CD1c-positive myeloid dendritic cell (primary cell): Measurements from ENCODE around the gene TJP2.

Experiments used
- DNase-seq: peaks from one replicate; pipeline ENCODE4 v3.0.0-alpha.2; 2016; ENCODE audit errors: extremely low spot score

Gene TJP2

GRCh38 chr9:69232135-69232534, 58.1 kb downstream of the TJP2 start:
- no peak for DNase-seq

DNA sequence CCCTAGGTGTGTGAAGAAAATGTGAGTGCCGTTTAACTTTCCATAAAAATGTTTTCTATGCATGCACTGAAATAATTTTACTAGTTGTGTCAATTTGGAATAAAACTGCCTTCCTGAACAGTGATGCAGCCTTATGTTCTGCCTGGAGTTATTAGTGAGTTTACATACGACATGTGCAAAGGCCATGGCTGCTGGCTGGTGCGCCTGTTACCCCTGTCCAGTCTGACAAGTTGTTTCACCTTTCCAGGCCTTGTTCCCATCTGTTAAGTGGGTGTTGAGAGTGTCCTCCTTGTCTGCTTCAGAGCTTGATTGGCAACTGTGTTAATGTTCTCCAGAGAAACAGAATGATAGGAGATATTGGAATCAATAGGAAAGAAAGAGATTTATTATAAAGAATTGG, 60.6 kb downstream of the TJP2 start:
- no peak for DNase-seq

DNA sequence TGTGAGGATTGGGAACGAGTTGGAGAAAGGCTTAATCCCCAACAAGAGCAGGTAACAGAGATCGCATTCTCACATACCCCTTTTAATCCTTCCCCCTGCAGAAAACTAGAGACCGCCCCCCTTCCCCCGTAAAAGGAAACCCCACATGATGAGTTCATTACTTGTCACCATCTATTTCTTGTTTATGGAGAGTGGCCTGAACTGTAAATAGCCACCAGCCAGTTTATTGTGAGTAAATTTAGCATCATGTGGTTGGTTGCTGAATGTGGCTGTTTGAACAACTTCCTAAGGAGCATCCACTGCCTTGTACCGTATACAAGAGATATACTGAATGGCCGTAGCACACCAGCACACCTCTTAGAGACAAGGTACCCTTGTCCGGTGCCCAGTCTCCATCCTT, 62.1 kb downstream of the TJP2 start:
- DNase-seq: no peak

DNA sequence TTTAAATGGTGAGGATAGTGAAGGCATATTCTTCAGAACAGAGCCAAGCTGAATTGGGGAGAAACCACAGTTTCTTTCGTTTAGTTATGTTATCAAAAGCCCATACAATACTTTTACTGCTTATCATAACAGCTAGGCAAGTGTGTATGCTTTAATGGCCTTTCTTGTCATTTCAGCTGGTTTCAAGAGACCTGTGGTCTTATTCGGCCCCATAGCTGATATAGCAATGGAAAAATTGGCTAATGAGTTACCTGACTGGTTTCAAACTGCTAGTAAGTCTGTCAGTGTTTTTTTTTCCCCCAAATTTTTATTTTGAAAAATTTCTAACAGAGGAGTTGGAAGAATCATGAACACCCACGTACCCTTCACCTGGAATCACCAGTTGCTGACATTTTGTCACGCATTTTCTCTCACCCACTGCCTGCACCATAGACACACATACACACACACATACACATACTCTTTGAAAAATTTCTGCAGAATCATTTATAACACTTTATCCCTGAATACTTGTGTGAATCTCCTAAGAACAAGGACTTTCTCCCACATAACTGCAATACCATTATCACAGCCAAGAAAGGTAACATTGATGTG, 63.7 kb downstream of the TJP2 start:
- no peak for DNase-seq

- DNase-seq: no peak
Observed at GRCh38 chr9:69243116-69243515, 69.0 kb downstream of the TJP2 start.

DNA sequence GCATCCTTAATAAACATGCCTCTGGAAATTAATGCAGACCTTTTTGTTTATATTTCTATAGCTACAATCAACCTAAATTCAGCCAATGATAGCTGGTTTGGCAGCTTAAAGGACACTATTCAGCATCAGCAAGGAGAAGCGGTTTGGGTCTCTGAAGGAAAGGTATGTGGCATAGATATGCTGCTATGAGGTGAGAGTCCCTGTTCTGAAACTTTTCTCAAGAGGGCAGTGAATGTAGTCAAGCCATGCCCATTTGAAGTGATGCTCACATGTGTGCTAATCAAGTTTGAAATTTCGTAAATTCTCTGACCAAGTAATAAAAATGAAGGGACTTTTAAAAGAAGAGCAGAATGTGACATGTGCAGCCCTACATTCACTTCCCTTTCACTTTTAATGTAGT, 72.6 kb downstream of the TJP2 start:
- no peak for DNase-seq

DNA sequence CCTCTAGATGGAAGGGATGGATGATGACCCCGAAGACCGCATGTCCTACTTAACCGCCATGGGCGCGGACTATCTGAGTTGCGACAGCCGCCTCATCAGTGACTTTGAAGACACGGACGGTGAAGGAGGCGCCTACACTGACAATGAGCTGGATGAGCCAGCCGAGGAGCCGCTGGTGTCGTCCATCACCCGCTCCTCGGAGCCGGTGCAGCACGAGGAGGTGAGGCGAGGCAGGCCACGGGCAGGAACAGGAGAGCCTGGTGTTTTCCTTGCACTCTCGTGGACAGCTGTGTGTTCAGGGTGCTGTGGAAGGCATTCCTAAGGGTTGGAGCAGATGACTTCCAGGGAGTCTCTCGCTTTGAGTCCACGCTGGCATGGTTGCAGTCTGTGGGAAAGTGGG, 73.9 kb downstream of the TJP2 start:
- no peak for DNase-seq

GRCh38 chr9:69249337-69249736, 75.3 kb downstream of the TJP2 start:
- DNase-seq: no peak

DNA sequence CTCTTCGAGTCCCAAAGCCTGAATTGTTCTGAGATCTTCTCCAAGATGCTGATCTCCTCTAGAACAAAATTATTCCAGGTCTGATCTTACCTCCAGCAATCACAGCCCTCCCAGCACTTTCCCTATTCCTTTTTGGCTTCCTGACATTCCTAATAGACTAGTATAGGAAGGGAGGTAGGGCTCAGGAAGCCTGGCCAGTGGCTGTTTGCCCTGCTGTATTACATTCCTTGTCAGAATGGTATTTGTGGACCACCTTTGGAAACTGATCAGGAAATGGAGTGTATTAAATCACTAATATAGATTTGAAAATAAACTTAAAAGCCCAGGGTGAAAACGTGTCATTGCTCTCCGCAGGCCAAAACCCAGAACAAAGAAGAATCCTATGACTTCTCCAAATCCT, 76.6 kb downstream of the TJP2 start:
- no peak for DNase-seq

GRCh38 chr9:69252436-69252835, 78.4 kb downstream of the TJP2 start:
- no peak for DNase-seq

- DNase-seq: no peak
Observed at GRCh38 chr9:69253057-69253456, 79.0 kb downstream of the TJP2 start.

DNA sequence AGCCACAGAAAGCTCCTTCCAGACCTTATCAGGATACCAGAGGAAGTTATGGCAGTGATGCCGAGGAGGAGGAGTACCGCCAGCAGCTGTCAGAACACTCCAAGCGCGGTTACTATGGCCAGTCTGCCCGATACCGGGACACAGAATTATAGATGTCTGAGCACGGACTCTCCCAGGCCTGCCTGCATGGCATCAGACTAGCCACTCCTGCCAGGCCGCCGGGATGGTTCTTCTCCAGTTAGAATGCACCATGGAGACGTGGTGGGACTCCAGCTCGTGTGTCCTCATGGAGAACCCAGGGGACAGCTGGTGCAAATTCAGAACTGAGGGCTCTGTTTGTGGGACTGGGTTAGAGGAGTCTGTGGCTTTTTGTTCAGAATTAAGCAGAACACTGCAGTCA, 80.1 kb downstream of the TJP2 start:
- no peak for DNase-seq

DNA sequence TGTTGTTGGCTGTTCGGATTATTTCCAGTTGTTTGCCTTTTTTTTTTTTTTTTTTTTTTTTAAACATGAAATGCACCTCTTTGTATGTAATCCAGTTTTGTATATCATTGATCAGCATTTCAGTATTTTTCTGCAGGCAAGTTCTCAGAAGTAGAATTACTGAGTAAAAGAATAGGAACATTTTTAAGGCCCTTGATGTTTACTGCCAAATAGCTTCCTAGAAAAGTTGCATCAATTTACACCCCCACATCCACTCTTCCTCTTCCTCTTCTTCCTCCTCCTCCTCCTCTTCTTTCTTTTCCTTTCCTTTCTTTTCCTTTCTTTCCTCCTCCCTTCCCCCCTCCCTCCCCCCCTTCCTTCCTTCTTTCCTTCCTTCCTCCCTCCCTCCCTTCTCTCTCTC, 81.5 kb downstream of the TJP2 start:
- no peak for DNase-seq

GRCh38 chr9:69258551-69258950, 84.5 kb downstream of the TJP2 start:
- no peak for DNase-seq

- no peak for DNase-seq
Observed at GRCh38 chr9:69260161-69260560, 86.1 kb downstream of the TJP2 start.

GRCh38 chr9:69261636-69262035, 87.6 kb downstream of the TJP2 start:
- no peak for DNase-seq

DNA sequence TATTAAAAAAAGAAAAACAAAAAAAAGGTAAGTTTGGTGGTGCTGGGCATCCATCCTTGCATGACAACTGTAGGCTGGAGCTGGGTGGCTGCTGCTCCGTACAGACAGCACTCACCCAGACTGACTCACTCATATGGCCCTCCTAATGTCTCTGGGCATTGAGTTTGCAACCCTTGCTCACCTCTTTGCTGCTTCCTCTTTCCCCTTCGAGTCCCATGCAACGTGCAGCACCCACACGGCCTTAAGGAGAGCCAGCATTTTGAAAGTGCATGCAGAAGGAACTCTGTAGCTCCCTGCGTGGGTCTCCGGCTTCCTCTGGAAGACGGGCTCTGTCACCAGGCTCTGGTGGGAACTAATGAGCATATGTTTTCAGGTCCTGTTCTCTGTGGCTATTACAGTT, 90.4 kb downstream of the TJP2 start:
- DNase-seq: peak; percentile 94

- DNase-seq: no peak
Observed at GRCh38 chr9:69265891-69266290, 91.8 kb downstream of the TJP2 start.

GRCh38 chr9:69272212-69272611, 98.1 kb downstream of the TJP2 start:
- DNase-seq: no peak

DNA sequence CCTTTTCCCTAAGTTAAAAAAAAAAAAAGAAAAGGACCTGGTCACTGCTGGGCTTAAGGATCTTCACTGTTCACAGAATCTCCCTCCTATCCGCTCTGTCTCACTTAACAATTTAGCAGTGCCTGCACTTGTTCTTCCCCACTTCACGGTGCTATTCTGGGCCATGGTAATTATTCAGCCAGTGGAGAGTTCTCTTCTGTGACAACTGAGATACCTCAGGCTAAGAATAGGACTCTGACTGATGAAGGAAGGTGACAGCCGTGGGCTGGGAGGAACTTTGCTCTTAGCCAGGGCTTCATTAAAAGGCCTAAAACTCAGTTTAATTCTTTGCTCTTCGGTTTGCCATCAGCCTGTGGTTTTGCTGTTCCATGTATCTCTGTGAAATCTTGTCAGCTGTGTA, 99.1 kb downstream of the TJP2 start:
- DNase-seq: no peak

DNA sequence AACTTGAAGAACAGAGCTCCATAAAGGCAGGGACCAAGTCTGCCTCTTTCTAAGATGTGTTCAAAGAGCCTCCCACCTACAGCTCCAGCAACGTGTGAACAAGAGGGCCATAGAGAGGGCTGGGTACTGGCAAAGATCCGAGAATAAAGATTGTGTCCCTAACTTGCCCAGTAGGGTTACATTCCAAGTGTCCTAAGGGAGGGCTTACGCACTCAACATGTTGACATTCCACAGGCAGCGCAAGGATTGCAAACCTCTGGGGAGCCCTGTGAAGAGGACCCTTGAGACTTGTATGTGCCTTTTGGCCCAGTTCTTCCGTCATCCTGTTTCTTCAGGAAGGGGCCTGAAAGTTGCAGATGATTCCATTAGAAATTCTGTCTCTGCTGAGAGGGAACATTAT, 102.7 kb downstream of the TJP2 start:
- DNase-seq: no peak

GRCh38 chr9:69279084-69279731, 105.1 kb downstream of the TJP2 start:
- no peak for DNase-seq

GRCh38 chr9:69279733-69280132, 105.7 kb downstream of the TJP2 start:
- DNase-seq: no peak

- no peak for DNase-seq
Observed at GRCh38 chr9:69283003-69283402, 108.9 kb downstream of the TJP2 start.
